NCI-H82 treated with DMSO at 0.1 percent for 48 hours (cell line): ENCODE results near the gene LPP.
"Not testable (repeated sequence)": the region's sequence is repeated elsewhere in the genome, so short reads cannot be mapped to it uniquely, and the experiment has no call there.

Source experiments
- DNase-seq: peaks from one replicate; lab custom pipeline; 2025; ENCODE audit not compliant: unreplicated experiment; lab: John Stamatoyannopoulos, UW

Gene LPP

DNA sequence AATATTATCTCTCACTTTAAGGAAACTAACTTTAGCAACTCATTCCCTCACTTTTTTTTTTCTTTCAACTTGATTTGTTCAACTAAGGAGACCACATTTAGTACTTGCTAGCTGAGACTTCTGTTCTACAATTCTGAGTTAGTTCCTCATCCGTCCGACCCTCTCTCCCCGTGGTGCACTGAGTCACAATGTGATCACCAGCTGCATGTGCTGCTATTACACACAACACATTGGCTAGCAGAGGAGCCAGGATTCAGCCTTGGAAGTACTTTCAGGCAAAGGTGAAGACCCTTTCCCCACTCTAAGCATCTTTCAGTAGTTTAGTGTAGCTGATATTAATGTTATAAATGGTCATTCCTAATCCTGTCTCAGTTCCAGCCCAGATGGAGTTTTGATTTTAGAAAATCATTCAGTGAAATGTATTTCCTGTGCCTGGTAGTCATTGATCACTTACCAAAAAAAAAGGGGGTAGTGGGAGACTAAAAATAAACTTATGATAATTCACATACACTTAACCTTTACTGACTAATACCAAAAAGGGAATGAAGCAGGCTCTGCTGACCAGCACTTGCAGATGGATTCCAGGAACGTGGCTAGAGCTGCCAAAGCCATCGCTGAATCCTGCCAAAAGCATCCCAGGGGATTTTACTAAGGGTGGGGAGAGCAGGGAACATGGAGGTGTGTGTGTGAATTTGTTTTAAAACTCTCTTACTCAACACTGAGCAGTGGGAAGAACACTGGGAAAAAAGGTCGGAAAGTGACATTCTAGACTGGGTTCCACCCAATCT is 424.8 kb downstream of the LPP start:
- DNase-seq = no peak

DNA sequence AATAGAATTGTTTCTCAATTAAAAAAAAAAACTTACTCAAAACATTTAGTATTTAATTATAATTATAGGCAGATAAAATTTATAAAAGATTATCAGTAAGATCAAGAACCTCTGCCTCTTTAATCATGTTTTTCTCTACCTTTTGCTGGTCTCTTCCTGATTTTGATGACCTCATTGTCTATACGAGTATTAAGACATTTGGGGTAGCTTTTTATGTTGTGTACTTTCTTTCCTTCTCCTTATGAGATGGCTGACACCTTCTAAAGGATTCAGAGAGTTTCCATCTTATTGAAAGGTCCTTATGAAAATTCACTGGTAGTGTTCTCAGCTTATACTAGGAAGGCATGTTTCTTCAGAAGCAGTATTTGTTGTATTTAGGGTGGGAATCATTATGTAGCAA is 426.3 kb downstream of the LPP start:
- no peak for DNase-seq

DNA sequence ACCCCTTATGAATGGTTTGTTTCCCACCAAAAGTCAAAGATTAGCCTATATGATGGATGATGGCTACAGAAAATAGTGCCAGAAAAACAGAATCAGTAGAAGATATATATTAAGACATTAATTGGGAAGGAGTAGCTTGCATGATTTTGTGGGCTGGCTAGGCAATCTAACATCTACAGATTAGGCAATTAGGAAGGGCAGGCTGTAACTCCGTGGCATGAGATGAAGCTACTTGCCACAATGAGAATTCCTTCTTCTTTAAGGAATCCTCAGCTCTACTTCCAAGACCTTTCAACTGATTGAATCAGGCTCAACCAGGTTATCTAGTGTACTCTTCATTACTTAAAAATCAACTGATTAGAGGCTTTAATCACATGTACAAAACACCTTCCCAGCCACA is 426.7 kb downstream of the LPP start:
- DNase-seq = no peak

DNA sequence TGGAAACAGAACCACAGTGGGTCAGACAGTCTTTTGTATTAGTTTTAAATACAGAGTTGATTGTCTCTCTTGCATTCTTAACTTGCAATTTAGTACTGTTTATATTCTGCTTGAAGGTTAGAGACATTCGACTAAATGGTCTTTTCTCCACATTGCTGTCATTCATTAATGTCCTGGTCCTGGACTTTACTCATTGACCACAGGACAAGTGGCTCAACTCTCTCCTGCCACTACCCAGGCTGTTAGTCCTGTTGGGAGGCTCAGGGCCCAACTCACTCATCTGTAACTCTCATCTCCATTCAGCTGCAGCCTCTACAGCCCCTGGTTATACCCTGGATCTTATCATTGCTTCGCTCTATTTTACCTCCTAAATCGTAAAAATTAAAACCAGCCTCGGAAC is 427.4 kb downstream of the LPP start:
- no peak for DNase-seq

DNA sequence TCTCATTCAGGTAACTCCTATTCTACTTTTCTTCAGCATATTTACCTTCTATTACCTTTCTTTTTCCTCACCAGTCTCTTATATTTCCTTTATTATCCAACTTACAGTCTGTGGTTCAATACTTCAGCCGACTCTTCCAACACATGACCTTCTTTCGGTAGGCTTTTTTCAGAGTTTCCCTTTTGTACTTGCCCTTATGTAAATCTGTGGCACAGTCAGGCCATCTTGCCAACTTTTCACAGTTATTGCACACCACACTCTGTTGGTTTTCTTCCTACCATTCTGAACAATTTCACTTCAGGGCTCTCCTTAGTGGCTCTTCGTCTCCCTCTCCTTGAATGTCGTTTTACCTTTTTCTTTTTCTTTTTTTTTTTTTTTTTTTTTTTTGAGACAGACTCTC is 427.8 kb downstream of the LPP start:
- DNase-seq = no peak

DNA sequence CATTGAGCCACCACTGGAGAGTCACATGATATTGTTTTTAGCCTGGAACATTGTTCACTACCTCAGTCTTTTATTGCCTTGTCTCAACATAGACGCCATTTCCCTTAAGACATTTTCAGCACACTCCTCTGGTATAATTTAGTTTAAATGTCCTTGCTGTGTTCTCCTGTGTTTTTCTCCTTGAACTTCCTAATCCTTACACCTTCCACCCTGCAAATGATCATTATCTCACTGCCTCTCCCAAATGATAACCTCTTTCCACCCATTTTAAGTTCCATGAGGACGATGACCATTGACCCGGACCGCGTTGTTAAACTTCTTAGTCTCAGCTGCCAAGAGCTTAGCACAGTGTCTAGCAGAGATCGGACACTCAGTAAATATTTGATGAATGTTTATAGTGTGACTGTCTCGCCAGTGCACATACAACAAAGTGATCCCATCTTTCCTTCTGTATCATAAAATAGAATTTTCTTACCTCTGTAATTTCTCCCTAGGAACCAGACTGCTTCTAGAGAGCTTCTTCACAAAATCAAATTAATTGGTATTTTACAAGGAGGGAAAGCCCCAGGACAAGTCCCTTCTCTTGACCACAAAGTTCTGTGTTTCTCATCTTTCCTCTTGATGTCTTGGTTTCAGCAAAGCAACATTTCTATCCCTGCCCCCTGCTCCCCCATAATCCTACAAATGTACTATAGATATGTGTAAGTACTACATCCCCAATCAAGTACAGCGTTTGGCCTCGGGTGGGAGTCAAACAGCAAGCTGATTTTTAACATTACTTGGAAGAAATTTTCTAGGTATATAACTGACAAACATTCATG is 429.6 kb downstream of the LPP start:
- no peak for DNase-seq

DNA sequence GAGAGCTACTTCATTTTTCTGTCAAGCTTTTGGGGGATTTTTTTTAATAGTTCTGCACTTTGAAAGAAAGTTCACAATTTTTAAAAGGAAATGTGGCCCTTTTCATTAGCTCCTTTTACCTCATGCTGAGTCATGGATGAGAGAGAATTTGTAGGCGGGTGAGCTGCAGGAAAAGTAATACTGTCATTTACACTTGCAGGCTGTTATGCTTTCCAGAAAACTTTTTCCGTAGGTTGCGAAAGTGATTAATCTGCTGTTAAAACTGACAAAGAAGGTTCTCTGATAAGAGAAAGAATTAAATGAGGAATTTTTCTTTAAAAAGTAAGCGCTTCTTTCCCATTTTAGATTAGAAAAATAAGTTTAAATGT is 430.2 kb downstream of the LPP start:
- DNase-seq = no peak

DNA sequence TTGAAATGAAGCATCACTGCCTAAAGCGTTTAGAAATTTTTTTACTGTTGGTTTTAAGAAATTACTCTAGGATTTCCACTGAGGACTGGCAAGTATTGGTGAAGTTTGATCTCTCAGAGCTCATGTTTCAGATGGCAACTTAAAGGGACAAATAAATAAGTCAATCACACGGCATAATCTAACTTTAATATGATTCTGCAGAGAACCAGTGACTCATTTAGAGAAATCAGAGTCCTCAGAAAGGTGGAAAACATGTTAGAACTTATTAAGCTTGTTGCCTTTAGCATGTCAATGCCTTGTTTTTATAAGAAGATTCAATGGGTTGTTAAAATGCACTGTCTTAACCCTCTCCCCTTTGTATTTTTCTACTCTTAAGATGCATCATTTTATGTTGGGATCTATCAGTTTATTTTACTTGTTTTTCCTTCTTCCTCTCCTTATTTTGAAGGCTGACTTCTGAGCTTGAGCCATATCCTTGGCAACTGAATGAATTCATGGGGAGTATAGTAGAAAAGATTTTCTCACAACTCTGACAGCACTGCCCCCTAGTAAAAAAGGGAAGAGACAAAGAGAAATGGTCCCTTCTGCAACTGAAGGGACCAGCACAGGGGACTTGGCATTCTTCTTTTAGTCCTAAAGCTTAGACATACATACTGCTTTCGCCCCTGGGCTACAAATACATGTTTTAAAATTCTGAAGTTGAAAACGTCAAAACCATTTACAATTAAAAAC is 431.2 kb downstream of the LPP start:
- no peak for DNase-seq

DNA sequence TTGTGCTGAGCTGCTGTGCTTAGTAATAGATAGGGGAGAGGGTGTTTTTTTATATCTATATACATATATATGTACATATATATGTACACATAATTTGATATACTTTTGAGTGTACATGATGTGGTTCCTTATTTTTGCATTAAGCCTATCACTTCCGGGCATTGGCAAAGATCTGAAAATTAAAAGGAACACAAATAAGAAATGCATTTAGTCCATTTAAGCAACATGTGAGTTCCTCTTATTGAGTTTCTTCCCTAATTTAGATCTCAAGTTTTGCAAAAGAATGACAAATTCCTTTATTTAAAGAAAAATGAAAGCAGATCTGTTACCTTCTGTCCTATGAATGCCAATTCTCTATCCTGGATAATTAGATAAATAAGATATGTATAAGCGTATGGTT is 435.1 kb downstream of the LPP start:
- no peak for DNase-seq

DNA sequence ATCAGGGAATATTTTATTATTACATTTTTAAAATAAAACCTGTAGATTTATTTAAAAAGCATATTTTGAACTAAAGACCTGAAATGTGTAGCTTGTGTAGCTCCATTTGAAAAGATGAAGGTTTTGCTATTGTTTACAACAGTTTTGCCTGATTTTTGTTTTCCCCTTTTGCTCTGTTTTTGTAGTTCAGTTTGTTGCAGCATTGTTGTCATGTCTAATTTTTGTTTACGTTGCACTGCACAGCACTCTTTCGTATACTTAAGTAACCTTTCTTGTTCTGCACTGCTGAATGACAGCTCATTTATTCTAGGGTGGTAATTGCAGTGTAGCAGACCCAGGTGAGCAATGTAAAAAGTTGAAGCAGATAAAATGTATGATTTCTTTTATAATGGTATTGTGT is 435.8 kb downstream of the LPP start:
- DNase-seq = no peak

DNA sequence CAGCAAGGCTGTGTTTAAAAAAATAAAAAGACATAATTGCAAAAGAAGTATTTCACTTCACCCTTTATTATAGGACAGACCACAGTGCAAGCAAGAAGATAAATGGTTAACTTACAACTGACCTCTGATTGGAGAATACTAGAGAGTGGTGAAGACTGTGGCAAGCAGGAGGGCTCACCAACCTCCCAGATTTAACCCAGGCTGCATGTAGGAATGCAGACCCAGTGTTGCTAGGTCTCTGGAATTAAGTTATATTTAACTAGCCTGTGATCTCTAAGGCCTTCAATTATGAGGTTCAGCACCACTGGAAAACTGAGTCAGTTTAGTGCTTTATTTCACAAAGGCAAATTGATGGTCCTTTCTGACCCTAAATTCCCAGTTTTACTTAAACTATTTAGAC is 436.6 kb downstream of the LPP start:
- no peak for DNase-seq

DNA sequence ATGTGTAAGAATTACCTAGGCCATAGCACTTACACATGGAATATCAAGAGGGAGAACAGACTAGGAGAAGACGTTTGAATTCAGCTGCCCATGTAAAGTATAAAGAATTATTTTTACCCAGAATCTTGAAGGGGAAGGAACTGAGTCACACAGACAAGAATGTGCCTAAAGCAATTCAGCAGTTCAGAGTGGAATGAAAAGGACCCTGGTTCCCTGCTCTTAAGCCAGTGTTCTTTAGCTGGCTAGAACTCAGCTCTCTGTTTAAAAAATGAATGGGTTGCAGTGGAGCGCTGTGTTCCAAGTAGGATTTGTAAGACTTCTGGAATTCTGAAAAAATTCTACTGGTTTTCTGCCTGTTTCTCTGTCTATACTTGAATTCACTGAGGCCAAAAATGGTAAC is 440.2 kb downstream of the LPP start:
- DNase-seq = no peak

DNA sequence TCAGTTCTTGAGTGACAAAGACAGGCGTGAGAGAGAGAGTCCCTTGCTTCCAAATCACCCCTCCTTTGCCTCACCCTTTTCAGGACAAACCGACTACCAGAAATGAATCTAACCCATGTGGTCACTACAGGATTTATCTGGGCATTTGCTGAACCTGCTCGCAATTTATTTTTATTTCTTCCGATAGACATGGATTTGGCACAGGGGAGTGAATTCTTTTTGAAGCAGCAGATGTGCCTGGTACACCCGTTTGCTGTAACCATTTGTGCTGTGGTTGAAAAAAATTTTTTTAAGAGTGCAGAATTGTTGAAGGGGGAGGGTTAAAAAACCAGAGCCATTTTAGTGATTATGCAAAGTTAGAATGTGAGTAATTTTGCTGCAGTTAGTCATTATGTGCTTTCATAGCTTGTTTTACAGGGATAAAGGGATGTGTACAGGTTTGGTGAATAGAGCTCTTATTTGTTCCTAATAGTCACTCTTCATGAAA is 442.0 kb downstream of the LPP start:
- DNase-seq = no peak

DNA sequence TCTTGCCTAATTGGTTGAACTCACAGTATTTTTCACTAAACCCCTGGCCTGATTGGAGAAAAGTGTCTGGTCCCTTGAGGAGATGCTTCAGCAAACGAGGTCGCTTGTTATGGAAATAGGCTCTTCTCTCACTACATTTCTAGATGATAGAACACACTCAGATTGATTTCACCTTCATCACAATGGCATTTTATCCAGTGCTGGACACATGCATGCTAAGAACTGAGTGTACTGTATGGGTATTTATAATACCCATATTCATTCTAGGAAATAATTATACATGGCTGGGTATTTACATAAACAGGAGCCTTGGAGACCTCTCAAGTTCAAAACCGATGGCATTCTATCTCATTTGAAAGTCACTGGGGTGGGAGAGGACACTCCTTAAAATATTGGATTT is 444.9 kb downstream of the LPP start:
- no peak for DNase-seq

DNA sequence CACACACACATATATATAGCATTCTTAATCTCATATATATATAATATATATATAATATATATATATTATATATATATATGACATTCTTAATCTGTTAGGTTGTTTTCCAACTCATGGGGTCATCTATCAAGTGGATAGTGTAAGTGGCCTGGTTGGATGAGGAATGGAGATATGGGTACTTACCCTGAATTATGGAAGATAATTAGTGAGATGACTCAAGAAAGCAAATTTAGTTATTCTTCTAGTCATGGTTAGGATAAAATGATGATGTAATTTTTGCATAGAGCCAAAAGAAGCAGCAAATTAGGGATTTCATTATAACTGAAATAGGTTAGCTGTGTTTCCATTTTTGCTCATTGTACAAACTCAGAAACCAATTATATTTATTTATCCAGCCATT is 448.2 kb downstream of the LPP start:
- no peak for DNase-seq

DNA sequence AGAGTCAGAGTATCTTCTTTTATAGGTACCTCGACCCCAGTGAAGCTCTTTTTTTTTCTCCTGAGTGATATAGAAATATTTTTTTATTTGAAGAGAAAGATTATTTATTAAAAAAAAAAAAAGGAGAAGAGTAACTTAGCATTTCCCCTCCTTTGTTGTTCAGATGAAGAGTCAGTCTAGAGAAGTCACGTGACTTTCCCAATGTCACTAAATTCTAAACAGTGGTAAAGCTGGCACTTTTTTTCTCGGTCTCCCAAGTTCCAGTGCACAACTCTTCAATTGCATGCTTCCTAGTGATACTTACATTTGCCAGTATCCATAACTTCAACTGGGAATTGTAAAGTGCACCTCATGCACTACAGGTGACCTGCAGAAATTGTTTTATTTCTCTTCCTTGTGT is 448.7 kb downstream of the LPP start:
- no peak for DNase-seq

DNA sequence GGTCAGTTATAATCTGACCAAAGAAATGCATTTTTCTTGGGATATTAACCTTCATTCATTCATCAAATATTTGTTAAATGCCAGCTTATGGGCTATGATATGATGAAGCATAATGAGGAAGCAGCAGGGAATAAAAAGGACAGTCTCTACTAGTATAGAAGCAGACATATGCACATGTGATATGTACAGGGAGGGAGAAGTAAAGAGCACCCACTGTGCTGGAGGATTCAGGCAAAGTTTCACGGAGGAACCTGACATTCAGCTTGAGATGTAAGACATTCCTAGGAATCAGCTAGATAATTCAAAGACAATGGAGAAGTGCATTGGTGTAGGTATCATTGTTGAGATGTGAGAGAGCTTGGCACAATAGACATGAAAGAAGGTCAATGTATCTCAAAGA is 450.7 kb downstream of the LPP start:
- DNase-seq = no peak

DNA sequence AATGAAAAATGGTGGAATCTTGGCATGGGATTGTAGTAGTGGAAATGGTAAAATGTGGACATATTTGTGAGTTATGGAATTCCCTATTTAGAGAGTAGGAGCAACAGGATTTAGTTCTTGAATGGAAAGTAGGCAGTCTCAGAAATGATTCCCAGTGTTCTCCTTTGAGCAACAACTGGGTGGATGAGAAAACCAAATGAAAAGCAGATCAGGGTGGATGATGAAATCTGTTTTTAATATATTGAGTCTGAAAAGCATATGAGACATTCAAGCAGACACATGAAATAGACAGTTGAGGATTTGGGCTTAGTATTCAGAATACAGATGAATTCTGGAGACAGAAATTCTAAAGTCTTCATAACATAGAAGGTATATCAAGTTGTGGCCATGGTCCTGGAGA is 451.3 kb downstream of the LPP start:
- no peak for DNase-seq

DNA sequence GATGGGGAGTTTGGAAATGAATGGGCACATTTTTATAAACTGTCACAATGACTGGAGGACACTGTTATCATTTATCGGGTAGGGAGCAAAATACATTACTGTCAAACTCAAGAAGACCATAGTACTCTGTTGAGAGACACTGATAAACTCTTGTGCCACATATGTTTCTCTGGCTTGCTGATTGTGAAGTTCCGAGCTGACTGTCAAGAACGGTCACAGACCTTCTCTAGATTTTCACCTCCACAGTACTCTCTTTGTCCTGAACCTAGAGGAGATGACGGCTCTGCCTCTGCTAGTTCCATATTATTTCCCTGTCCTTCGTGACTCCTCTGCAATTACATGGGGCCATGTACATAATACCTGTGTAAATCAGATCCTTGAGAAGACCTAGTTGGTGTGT is 451.9 kb downstream of the LPP start:
- DNase-seq = no peak

DNA sequence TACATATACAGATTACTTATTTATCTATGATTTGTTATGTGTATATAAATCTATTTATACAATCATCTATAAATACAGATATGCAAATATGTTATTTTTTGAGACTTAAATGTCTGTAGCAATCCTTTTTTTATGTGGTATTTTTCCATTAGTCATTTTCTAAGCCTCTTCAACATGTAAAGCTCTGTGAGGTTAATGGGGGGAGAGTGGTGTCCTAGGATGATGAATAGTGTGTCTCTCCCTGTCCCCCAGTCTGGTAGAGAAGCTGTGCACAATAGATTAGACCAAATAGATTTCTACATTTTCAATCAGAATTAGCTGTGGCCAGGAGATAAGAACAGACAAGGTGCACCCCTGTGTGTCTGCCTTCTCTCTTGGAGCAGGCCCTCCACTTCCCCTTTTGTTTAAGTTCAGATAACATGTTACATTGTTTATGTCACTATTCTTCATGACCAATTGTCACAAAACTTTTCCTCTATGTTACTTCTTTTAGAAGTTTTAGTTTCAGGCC is 453.9 kb downstream of the LPP start:
- DNase-seq = no peak

DNA sequence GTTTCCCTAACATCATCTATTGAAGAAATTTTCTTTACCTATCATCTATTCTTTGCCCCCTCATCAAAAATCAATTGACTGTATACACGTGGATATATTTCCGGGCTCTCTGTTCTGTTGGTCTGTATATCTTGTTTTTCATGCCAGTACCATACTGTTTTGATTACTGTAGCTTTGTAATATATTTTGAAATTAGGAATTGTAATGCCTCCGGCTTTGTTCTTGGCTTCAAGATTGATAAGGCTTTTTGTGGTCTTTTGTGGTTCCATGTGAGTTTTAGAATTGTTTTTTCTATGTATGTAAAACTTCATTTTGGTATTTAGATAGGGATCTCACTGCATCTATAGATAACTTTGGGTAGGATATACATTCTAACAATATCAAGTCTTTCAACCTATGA is 454.4 kb downstream of the LPP start:
- DNase-seq = no peak

DNA sequence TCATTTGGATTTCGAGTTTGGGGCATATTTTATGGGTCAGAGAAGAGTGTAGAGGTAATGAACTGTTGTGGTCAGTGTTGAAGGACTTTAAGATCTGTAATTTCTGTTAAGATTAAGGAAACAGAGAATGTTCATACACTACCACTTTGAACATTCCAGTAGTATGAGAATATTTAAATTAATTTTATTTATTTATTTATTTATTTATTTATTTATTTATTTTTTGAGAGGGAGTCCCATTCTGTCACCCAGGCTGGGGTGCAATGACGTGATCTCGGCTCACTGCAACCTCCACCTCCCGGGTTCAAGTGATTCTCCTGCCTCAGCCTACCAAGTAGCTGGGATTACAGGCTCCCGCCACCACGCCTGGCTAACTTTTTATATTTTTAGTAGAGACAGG is 459.8 kb downstream of the LPP start:
- DNase-seq = not testable (repeated sequence)
